Aorta (tissue), 5 donors: ENCODE results near the gene PRPSAP2. TPM values are rescaled to one million over a fixed set of nuclear protein-coding genes. Genes with fewer than 3 reads are reported as not detected.
"Not testable (repeated sequence)": the region's sequence is repeated elsewhere in the genome, so short reads cannot be mapped to it uniquely, and the experiment has no call there.

Experiments
- ATAC-seq: fragments of 200-7000 bp; cut with Tn5 transposase; one replicate; pipeline ENCODE4 v1.9.1; 2022; ENCODE audit warnings: moderate library complexity; ENCODE audit not compliant: low FRiP score
- DNase-seq, 2 donors: peaks; one replicate each; pipeline ENCODE4 v3.0.0-alpha.2; 2020
- H3K27ac ChIP-seq, 2 donors: one replicate each; pipeline ENCODE4 v1.5.1; 2013; ENCODE audit warnings: low read length in 2 of 2, mild to moderate bottlenecking in 2 of 2, moderate library complexity in 2 of 2, control low read depth in 1 of 2, inconsistent platforms in 1 of 2, low read depth in 1 of 2
- H3K27me3 ChIP-seq, 2 donors: one replicate each; pipeline ENCODE4 v1.6.1; 2013; ENCODE audit warnings: control low read depth in 1 of 2, low read length in 1 of 2, mild to moderate bottlenecking in 1 of 2, moderate library complexity in 1 of 2; ENCODE audit not compliant: insufficient read depth in 2 of 2, control insufficient read depth in 1 of 2
- H3K36me3 ChIP-seq, 2 donors: one replicate each; pipeline ENCODE4 v1.6.1; 2013; ENCODE audit warnings: control low read depth in 1 of 2, low read length in 1 of 2, mild to moderate bottlenecking in 1 of 2; ENCODE audit not compliant: insufficient read depth in 2 of 2, control insufficient read depth in 1 of 2
- H3K4me1 ChIP-seq, 2 donors: one replicate each; pipeline ENCODE4 v1.6.1; 2013; ENCODE audit warnings: low read length in 2 of 2, control low read depth in 1 of 2, mild to moderate bottlenecking in 1 of 2, moderate library complexity in 1 of 2; ENCODE audit not compliant: insufficient read depth in 2 of 2, control insufficient read depth in 1 of 2
- H3K4me3 ChIP-seq, 2 donors: one replicate each; pipeline ENCODE4 v1.5.1; 2013; ENCODE audit warnings: low read length in 2 of 2, control low read depth in 1 of 2, mild to moderate bottlenecking in 1 of 2
- H3K9me3 ChIP-seq: one replicate; pipeline ENCODE4 v1.6.1; 2013; ENCODE audit warnings: mild to moderate bottlenecking, low read length; ENCODE audit not compliant: control insufficient read depth
- WGBS, 2 donors: extraction: QIAGEN DNeasy Blood & Tissue Kit; methylation state at CpG; one replicate each; pipeline ENCODE4 v1.1.7; 2013; 5-methylcytosine and 5-hydroxymethylcytosine counted together
- intact Hi-C, 2 donors: fragments of 100-400 bp; cut with DNase I; formaldehyde crosslinking; loops; one replicate each; pipeline versions ENCODE4 v1.14.2 to v1.15.0; 2022
- long read RNA-seq, 2 donors: library from polyadenylated mRNA; unstranded; transcript quantifications; one replicate each; pipeline ENCODE4 v2.0.0, GENCODE V29; 2020 to 2021
- polyA plus RNA-seq, 2 donors: library from polyadenylated mRNA; stranded (reverse); fragments of 200-250 nt; gene quantifications; one replicate each; pipeline ENCODE4 v1.2.3, GENCODE V29; 2013
- total RNA-seq, 2 donors: library from RNA; stranded (reverse); fragmentation: NEBNext Ultra II Directional; extraction: Animal tissue kit (Norgen Biotek cat#: 25700); gene quantifications; one replicate each; pipeline ENCODE4 v1.2.1, GENCODE V29; 2021
- donor health status: healthy with polysubstance abuse.
- donor health status: Bipolar disorder and iron deficiency.
- donor health status: DM: no; HTN: no; CAD: no.
- donor health status: DM: no; HTN: no; CAD: no.
- donor health status: DM: yes; HTN: yes; CAD: no.

Gene PRPSAP2
- total RNA-seq (10 to 100 TPM; 20.6 to 31.8 TPM), polyA plus RNA-seq (10 to 100 TPM; 17.6 to 18.7 TPM)
- long read RNA-seq, donor 1, transcript PRPSAP2-201 (12 exons, 1,910 nt), result major isoform, 37 of 59 reads
- long read RNA-seq, donor 1, partial matches to known transcripts, result 2 of 59 reads
- long read RNA-seq, donor 1, other reads (novel, unspliced or antisense), result 15 of 59 reads
- long read RNA-seq, donor 2, partial matches to known transcripts, result 2 of 5 reads
- long read RNA-seq, donor 2, other reads (novel, unspliced or antisense), result 2 of 5 reads

DNA sequence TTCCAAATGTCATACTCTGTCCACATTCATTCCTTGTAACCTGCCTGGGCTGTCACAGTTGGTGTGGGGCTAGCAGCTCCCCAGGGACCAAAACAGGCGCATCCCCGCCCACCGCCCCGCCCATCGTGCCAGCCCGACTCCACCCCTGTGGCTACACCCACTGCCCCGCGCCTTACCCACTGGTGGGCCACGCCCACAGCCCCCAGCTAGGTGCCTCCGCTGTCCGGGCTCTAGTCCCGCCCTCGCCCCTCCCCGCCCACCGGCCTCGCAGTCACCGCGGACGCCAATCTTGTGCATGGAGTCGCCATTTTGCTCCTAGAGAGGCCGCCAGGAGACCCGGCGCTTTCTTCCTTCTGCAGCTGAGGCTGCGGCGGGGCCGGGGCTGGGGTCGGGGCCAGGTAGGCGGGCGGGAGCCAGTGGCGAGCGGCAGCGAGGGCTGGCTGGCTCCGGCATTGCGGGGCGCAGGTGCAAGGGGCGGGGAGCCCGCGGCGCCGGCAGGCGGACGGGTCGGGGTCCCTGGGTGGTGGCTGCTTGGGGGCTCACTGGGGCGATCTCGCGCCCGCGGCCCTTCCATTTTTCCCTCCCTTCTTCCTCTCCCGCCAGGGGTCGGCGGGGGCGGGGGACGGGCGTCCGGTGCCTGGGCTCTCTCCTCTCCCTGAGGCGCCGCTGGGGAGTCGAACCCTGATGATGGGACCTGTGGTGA, at the start of gene PRPSAP2:
PRPSAP2 (plus strand) TSS at position 268 of the 703 bp plus-strand sequence. CDS start 7,703 bp downstream, outside the sequence.
- Histone ChIP-seq H3K4me1 (no peaks in the 10 kb centered on the region), H3K27ac (peak within 1 kb of the TSS; percentile 76 to 91), H3K9me3 (no peaks in the 10 kb centered on the region), H3K27me3 (no peaks in the 10 kb centered on the region), H3K4me3 (peak within 1 kb of the TSS; percentile 88 to 96), H3K36me3 (no peaks in the 10 kb centered on the region)
- DNase-seq (peak; percentile 98), ATAC-seq (peak; percentile 95)
- intact Hi-C loops, result no loop called here
- WGBS, 2 donors, result 0 to 1% methylated on average over 50 to 58 of the region's 58 CpGs

DNA sequence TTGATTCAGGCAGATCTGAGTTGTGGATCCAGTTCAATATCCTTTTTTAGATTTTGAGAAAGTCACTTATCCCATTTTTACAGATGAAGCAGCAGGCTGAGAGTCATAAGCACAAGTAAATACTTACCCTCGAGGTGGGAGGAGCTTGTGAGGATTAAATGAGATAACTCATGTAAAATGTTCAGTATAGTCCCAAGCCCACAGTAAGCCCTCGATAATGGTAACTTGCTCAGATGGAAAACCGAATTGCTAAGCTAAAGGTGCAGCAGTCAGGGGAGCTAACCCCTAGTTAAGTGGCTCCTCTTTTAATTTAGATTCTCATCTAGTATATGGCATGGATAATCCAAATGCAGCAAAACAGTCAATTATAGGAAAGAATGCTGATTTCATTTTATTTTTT, 42.0 kb upstream of the PRPSAP2 start:
- intact Hi-C loops, H3K4me1 ChIP-seq, H3K36me3 ChIP-seq, ATAC-seq, H3K27me3 ChIP-seq, H3K9me3 ChIP-seq, DNase-seq, H3K4me3 ChIP-seq, H3K27ac ChIP-seq: not testable (repeated sequence)
- WGBS, 2 donors, result 66 to 67% methylated on average over 3 of the region's 3 CpGs

GRCh38 chr17:18816489-18817371, 41.2 kb upstream of the PRPSAP2 start:
- DNase-seq, H3K4me1 ChIP-seq, H3K27ac ChIP-seq, H3K36me3 ChIP-seq, intact Hi-C loops, H3K9me3 ChIP-seq, ATAC-seq, H3K4me3 ChIP-seq, H3K27me3 ChIP-seq: not testable (repeated sequence)
- 46 to 48% methylated on average over 9 of the region's 9 CpGs for WGBS, 2 donors

GRCh38 chr17:18821430-18821829, 36.5 kb upstream of the PRPSAP2 start:
- H3K36me3 ChIP-seq, ATAC-seq, H3K9me3 ChIP-seq, H3K4me1 ChIP-seq, H3K4me3 ChIP-seq, H3K27me3 ChIP-seq, H3K27ac ChIP-seq, intact Hi-C loops, DNase-seq: not testable (repeated sequence)
- WGBS, 2 donors, result 29 to 57% methylated on average over 1 of the region's 3 CpGs

- H3K27ac ChIP-seq, ATAC-seq, intact Hi-C loops: not testable (repeated sequence)
Measured at GRCh38 chr17:18827613-18828012, 30.3 kb upstream of the PRPSAP2 start.

DNA sequence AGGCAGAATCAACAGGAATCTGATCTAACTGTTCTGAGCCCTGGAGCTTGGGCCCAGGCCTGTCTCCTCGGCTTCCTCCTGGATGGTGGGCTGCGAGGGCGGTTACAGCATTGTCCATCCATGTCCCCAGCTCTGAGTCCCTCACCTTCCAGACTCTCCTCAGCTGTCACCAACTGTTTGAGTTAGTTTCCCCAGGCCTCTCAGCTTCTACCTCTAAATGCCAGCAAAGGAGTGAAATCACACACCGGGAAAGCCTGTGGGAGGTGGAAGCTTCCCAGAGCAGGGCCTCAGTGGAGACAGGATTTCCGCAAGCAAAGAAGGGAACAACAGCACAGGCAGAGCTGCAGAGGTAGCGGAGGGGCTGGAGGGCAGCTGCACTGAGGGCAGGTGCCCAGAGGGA, 9.4 kb upstream of the PRPSAP2 start:
- no peak for DNase-seq
- Histone ChIP-seq H3K4me3 (no peak overlapping the region), H3K4me1 (no peaks in the 10 kb centered on the region), H3K9me3 (no peaks in the 10 kb centered on the region), H3K27ac (no peak overlapping the region), H3K27me3 (no peaks in the 10 kb centered on the region), H3K36me3 (no peaks in the 10 kb centered on the region)
- intact Hi-C loops, result no loop called here
- no peak for ATAC-seq
- WGBS, 2 donors, result 89 to 90% methylated on average over 6 of the region's 6 CpGs

More at GRCh38 chr17:18827613-18828012, 30.3 kb upstream of the PRPSAP2 start:
- H3K36me3 ChIP-seq, H3K4me3 ChIP-seq, DNase-seq, H3K27me3 ChIP-seq, H3K4me1 ChIP-seq, H3K9me3 ChIP-seq: not testable (repeated sequence)
- no CpG with 5 or more reads among the region's 1 CpG for WGBS, 2 donors

DNA sequence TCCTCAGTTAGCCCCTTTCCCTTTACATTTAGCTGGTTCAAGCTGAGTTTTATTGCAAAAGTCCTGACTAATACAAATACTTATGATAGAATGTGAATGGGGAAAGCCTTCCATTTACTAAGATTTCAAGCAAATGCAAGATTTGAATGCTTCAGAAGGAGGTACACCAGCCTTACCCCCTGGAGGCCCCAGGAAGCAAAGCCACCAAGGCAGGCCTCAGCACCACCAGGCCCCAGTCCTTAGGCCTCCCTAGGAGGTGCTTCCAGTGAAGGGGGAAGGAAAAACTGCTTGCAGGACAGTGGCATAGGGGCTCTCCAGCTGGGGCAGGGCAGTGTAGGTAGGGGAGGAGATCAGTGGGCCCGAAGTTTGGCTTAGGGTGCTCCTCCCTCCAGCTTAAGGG, 7.3 kb upstream of the PRPSAP2 start:
- no peak for DNase-seq
- no peak overlapping the region for H3K4me3 ChIP-seq
- intact Hi-C loops, result no loop called here
- no peaks in the 10 kb centered on the region for H3K36me3 ChIP-seq
- 85 to 88% methylated on average over 1 of the region's 1 CpG for WGBS, 2 donors
- H3K27ac ChIP-seq, result no peak overlapping the region
- H3K27me3 ChIP-seq, result no peaks in the 10 kb centered on the region
- no peaks in the 10 kb centered on the region for H3K4me1 ChIP-seq
- no peaks in the 10 kb centered on the region for H3K9me3 ChIP-seq
- ATAC-seq, result no peak

- 70 to 72% methylated on average over 3 of the region's 3 CpGs for WGBS, 2 donors
- ATAC-seq (no peak), DNase-seq (no peak)
- H3K36me3 ChIP-seq, result no peaks in the 10 kb centered on the region
- H3K27me3 ChIP-seq, result no peaks in the 10 kb centered on the region
- H3K9me3 ChIP-seq, result no peaks in the 10 kb centered on the region
- intact Hi-C loops, result no loop called here
- no peaks in the 10 kb centered on the region for H3K4me1 ChIP-seq
- no peak overlapping the region for H3K4me3 ChIP-seq
- H3K27ac ChIP-seq, result no peak overlapping the region
Measured at GRCh38 chr17:18851201-18851600, 6.7 kb upstream of the PRPSAP2 start.
